Fibroblast of lung (primary cell): ENCODE results near the gene TMEM235. TPM values are rescaled to one million over a fixed set of nuclear protein-coding genes. Genes with fewer than 3 reads are reported as not detected.

Experiments
- DNase-seq, 2 donors: peaks; one replicate each; pipeline versions ENCODE4 v3.0.0 to v3.0.0-alpha.2; 2010; ENCODE audit warnings: low read depth in 2 of 2
- H2AFZ ChIP-seq: 2 replicates; pipeline ENCODE4 v1.5.1; 2012; ENCODE audit warnings: low read length, control low read depth, inconsistent platforms
- H3K27ac ChIP-seq: 2 replicates; pipeline ENCODE4 v1.5.1; 2011; ENCODE audit warnings: low read length, control low read depth; ENCODE audit not compliant: insufficient read depth
- H3K27me3 ChIP-seq: 2 replicates; pipeline ENCODE4 v1.5.1; 2011; ENCODE audit warnings: mild to moderate bottlenecking, low read length; ENCODE audit not compliant: control insufficient read depth, insufficient read depth
- H3K36me3 ChIP-seq: 2 replicates; pipeline ENCODE4 v1.5.1; 2011; ENCODE audit warnings: low read length; ENCODE audit not compliant: control insufficient read depth, insufficient read depth
- H3K4me1 ChIP-seq: 2 replicates; pipeline ENCODE4 v1.5.1; 2011; ENCODE audit warnings: low read length; ENCODE audit not compliant: control insufficient read depth, insufficient read depth; ENCODE audit errors: extremely low read depth
- H3K4me2 ChIP-seq: 2 replicates; pipeline ENCODE4 v1.5.1; 2011; ENCODE audit warnings: low read length, control low read depth; ENCODE audit not compliant: insufficient read depth; ENCODE audit errors: extremely low read depth
- H3K4me3 ChIP-seq, 4 experiments: fragments of 200-600 bp in 1 of 4; sonication (generic) in 1 of 4; replicated peaks in 1 of 4; 2 replicates each; pipeline ENCODE4 v1.5.1; 2011 to 2016; ENCODE audit warnings: low read length in 4 of 4, low read depth in 3 of 4, mild to moderate bottlenecking in 3 of 4, control low read depth in 2 of 4, inconsistent platforms in 1 of 4, mixed read lengths in 1 of 4; ENCODE audit not compliant: insufficient read depth in 1 of 4; ENCODE audit errors: control extremely low read depth in 1 of 4
- H3K79me2 ChIP-seq: 2 replicates; pipeline ENCODE4 v1.5.1; 2012; ENCODE audit warnings: mild to moderate bottlenecking, low read length, inconsistent platforms; ENCODE audit not compliant: control insufficient read depth, insufficient read depth
- H3K9ac ChIP-seq: 2 replicates; pipeline ENCODE4 v1.5.1; 2011; ENCODE audit warnings: mild to moderate bottlenecking, low read length, control low read depth; ENCODE audit not compliant: insufficient read depth
- H3K9me3 ChIP-seq: 2 replicates; pipeline ENCODE4 v1.5.1; 2012; ENCODE audit warnings: low read depth, low read length; ENCODE audit not compliant: control insufficient read depth, insufficient read depth
- H4K20me1 ChIP-seq: 2 replicates; pipeline ENCODE4 v1.5.1; 2011; ENCODE audit warnings: low read length; ENCODE audit not compliant: control insufficient read depth, insufficient read depth; ENCODE audit errors: extremely low read depth
- CTCF ChIP-seq, 2 donors: IDR thresholded peaks in 1 of 2; conservative IDR thresholded peaks in 1 of 2; 1 replicate in 1 of 2; 2 replicates in 1 of 2; pipeline ENCODE4 v1.5.1; 2011 to 2012; ENCODE audit warnings: low read length in 2 of 2, control low read depth in 1 of 2, inconsistent platforms in 1 of 2, low read depth in 1 of 2, mild to moderate bottlenecking in 1 of 2
- EZH2 ChIP-seq: IDR thresholded peaks from 2 replicates; pipeline ENCODE4 v1.5.1; 2012; ENCODE audit warnings: low read length, control low read depth, mild to moderate bottlenecking; ENCODE audit errors: missing control alignments
- polyA plus RNA-seq, 2 donors: library from polyadenylated mRNA; depleted of rRNA in 1 of 2; stranded (reverse) in 1 of 2; unstranded in 1 of 2; fragments of >200 nt; gene quantifications; 2 replicates each; pipeline ENCODE4 v1.2.1, GENCODE V29; 2011 to 2012; ENCODE audit warnings: missing spikeins in 1 of 2
- total RNA-seq: library from RNA; depleted of rRNA; stranded (reverse); fragments of >200 nt; gene quantifications from 2 replicates; pipeline ENCODE4 v1.2.1, GENCODE V29; 2014

Gene TMEM235
- total and polyA plus RNA-seq, 2 donors (not counting 1 experiment from before 2014, with no cell fraction given): not detected

DNA sequence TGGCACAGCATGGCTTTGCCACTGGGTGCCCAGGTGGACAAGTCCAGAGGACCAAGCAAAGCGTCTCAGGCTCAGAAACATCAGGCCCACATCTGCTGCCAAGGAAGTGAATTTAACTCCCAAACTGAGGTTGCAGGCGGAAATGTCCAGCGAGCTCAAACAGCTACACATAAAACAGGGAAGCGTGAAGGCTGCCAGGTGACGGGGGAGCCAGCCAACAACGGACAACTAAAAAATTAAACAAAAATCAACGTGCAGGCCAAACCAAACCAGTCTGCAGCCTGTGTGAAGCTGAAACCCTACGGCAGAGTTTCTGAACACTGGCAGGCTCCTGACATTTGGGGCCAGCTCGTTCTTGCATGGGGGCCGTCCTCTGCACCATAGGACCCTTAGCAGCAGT, 47.1 kb upstream of the TMEM235 start:
- H3K4me2 ChIP-seq: peak overlapping the region; percentile 51

DNA sequence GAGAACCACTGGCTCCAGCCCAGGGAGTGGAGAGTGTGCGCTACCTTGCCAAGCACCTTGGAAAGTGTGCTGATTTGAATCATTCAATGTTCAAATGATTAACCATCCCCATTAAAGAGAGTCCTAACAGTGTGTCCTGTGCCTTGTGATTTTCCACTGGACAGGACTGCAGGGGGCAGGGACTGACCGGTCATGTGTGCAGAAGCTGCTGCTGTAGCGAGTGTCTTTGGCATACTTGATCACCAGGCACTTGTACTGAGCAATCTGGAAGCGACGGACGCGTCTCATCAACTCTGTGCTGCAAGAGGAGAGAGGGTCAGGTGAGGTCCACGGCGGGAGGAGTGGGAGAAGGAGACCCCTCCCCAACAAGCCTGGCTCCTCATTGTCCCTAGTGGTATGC, 46.6 kb upstream of the TMEM235 start:
- H3K36me3 ChIP-seq: peaks cover 6% of the 10 kb centered on the region
- H3K4me2 ChIP-seq: peak overlapping the region; percentile 35
- H3K79me2 ChIP-seq: peaks cover 6% of the 10 kb centered on the region
- H3K27me3 ChIP-seq: no peaks in the 10 kb centered on the region
- no peak for DNase-seq
- H4K20me1 ChIP-seq: no peaks in the 10 kb centered on the region
- H2AFZ ChIP-seq: no peak overlapping the region
- TF ChIP-seq CTCF (conservative IDR thresholded peaks at IDR 0.05 in 1 of 2, IDR thresholded peaks at IDR 0.05 in 1 of 2; ENCODE audit: low read depth in 1 of 2, low read length in 2 of 2): no peak
- TF ChIP-seq EZH2: no peak
- H3K9me3 ChIP-seq: no peaks in the 10 kb centered on the region
- H3K9ac ChIP-seq: no peak overlapping the region
- H3K27ac ChIP-seq: no peak overlapping the region
- H3K4me1 ChIP-seq: peaks cover 4% of the 10 kb centered on the region
- H3K4me3 ChIP-seq: no peak overlapping the region

More for the DNA sequence above, 47.1 kb upstream of the TMEM235 start:
- H3K27ac ChIP-seq: no peak overlapping the region
- no peaks in the 10 kb centered on the region for H4K20me1 ChIP-seq
- no peaks in the 10 kb centered on the region for H3K27me3 ChIP-seq
- peaks cover 6% of the 10 kb centered on the region for H3K36me3 ChIP-seq
- peaks cover 6% of the 10 kb centered on the region for H3K79me2 ChIP-seq
- H3K4me1 ChIP-seq: peaks cover 4% of the 10 kb centered on the region
- peak overlapping the region; percentile 33 for H2AFZ ChIP-seq
- no peak overlapping the region for H3K4me3 ChIP-seq
- DNase-seq: no peak
- no peak for TF ChIP-seq EZH2
- TF ChIP-seq CTCF (conservative IDR thresholded peaks at IDR 0.05 in 1 of 2, IDR thresholded peaks at IDR 0.05 in 1 of 2; ENCODE audit: low read depth in 1 of 2, low read length in 2 of 2): no peak
- no peak overlapping the region for H3K9ac ChIP-seq
- no peaks in the 10 kb centered on the region for H3K9me3 ChIP-seq

- Histone ChIP-seq H3K4me2 (peak overlapping the region; percentile 77), H3K9ac (no peak overlapping the region), H4K20me1 (no peaks in the 10 kb centered on the region), H3K27me3 (no peaks in the 10 kb centered on the region), H3K4me1 (peaks cover 4% of the 10 kb centered on the region), H2AFZ (peak overlapping the region; percentile 35), H3K27ac (no peak overlapping the region), H3K4me3 (peak overlapping the region; percentile 8 to 89 (median 52)), H3K9me3 (no peaks in the 10 kb centered on the region), H3K36me3 (peaks cover 6% of the 10 kb centered on the region), H3K79me2 (peaks cover 6% of the 10 kb centered on the region)
- no peak for TF ChIP-seq EZH2
- TF ChIP-seq CTCF (conservative IDR thresholded peaks at IDR 0.05 in 1 of 2, IDR thresholded peaks at IDR 0.05 in 1 of 2; ENCODE audit: low read depth in 1 of 2, low read length in 2 of 2): no peak
- no peak for DNase-seq
These were observed 45.3 kb upstream of the TMEM235 start for GRCh38 chr17:78185981-78186691.
